HG02798 (cell line): ENCODE results near the gene TM2D3.

Experiments used
- ATAC-seq: cut with Tn5 transposase; IDR thresholded peaks from one replicate; pipeline ENCODE4 v1.9.1; 2021; ENCODE audit warnings: mild to moderate bottlenecking; ENCODE audit not compliant: unreplicated experiment, poor library complexity

The TM2D3 gene

DNA sequence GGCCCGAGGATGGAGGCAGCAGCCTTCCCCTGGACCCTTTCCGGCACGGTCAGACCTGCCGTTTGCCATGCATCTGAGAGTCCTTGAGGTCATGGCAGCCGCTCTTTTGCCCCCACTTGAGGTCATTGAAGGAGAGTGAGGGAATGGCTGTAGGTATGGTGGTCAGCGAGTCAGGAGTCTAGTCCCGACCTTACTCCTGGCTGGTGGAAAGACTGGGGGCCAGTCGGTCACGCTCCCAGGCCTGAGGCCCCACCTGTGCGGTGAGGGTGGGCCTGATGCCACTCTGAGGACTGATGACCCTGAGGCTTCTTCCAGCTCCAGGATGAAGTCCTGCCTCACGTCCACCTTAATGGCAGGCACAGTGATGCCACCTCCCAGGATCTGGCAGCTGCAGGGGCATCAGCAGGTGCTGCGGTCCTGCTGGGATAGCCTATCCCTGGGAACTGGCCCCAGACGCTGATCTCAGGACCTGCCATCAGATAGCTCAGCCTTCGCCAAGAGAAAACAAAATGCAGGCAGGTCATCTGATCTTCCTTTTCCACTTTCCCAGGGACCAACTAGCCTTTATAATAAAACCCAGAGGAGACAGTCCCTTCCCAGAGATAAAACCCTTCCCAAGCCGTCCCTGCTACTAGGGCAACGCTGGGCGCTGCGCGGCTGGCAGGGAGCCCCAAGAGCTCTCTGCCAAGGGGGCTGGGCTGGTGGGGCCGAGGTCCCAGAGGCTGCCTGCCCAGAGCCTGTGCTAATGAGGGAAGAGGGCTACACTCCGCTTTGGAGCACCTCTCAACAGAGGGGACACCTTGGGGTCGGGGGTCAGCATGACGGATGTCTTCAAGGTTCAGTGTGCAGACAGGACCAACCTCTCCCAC is 42.2 kb downstream of the TM2D3 start:
- no peak for ATAC-seq

- ATAC-seq: no peak
These were observed 44.0 kb downstream of the TM2D3 start for GRCh38 chr15:101608201-101608600.

DNA sequence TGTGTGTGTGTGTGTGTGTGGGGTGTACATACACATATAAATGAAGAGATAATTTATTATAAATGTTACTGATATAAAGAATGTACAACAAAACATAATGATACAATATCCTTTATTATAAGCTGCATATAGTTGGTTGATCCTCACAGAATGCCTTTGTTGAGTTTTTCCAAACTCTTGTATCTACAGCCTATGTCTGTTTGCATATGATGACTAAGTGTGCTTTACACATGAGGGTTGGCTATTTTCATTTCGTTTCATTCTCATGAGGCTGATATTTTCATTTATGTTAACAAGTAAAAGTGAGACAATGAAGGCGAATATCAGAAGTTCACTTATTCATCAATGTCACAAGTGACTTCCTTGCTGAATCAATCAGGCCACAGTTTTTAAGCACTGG is 45.1 kb downstream of the TM2D3 start:
- no peak for ATAC-seq

DNA sequence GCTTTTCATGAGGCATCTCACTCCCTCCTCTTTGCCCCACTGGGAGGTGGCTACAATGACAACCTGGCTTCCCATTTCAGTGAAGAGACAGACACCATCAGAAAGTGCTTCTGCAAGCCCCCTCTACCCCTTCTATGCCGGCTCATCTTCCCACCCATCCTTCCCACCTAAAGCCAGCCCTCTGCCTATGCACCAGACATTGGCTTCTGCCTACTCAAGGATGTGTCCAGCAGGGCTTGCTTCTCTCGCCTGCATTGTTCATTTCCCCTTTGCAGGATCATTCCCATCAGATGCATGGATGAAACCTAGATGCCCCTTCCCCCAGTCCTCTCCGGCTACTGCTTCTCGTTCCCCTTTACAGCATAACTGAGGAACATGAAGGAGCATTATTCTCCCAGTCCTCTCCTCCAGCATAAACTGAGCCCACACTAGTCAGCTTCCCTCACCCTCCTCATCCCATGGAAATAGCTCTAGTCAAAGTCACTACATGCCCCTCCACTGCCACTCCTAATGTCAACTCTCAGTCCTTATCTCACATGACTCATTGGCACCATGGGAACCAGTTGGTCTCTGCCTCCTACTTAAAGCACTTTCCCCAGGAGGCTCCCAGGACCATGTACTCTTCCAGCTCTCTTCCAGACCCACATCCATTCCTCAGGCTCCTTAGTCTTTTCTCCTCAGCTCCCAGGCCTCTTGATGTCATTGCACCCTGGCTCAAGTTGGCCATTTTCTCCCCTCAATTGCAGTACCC is 47.9 kb downstream of the TM2D3 start:
- no peak for ATAC-seq

DNA sequence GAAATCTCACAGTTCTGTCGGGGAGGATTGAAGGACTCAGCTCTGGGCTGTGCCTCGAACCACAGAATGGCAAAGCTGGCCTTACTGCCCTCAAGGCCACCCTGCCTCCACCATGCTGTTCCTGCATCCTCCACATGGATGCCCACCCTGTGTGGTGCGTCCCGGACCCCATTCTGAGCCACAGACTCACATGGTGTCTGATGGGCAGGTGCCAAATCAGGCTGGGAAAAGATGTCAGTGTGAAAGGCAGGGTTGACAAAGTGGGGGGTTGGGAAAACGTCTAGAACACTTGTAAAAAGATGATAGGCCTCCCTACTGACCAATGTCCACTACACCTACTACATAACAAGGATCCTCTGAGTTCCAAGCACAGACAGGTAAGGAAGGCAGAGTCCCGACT is 49.4 kb downstream of the TM2D3 start:
- no peak for ATAC-seq

DNA sequence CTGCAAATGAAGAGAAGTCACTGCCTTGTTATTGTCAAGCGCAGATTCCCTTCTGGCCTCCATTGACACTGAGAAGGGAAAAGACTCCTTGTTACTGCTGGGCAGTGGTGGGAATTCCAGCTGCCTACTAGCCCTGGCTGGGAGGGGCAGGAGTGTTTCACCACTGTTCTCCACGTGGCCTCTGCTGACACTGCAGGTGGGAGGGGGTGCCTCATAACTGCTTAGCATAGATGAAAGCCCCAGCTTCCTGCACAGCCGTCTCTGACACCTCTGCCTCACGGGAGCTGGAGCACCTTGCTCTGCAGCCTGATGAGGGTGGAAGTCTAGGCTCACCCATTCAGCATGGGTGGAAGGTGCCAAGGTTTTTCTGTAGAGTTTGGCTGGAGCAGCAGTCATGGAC is 52.1 kb downstream of the TM2D3 start:
- no peak for ATAC-seq

GRCh38 chr15:101599091-101599490 is 53.1 kb downstream of the TM2D3 start:
- ATAC-seq: no peak

- no peak for ATAC-seq
These were observed 54.7 kb downstream of the TM2D3 start for GRCh38 chr15:101597360-101597928.

- ATAC-seq: no peak
These were observed 55.5 kb downstream of the TM2D3 start for GRCh38 chr15:101596633-101597032.
